Endothelial cell of umbilical vein (primary cell): ENCODE measurements around the gene ARSB.

Source experiments
- CTCF ChIP-seq, 2 donors: IDR thresholded peaks; 1 replicate in 1 of 2; 2 replicates in 1 of 2; pipeline ENCODE4 v1.5.1; 2011; ENCODE audit warnings: low read length in 2 of 2, mild to moderate bottlenecking in 2 of 2, moderate library complexity in 2 of 2, control low read depth in 1 of 2, inconsistent platforms in 1 of 2, low read depth in 1 of 2; ENCODE audit not compliant: insufficient read depth in 1 of 2; ENCODE audit errors: extremely low read depth in 1 of 2
- EZH2 ChIP-seq: IDR thresholded peaks from 2 replicates; pipeline ENCODE4 v1.6.1; 2012; ENCODE audit warnings: borderline replicate concordance, low read depth, mild to moderate bottlenecking, moderate library complexity, low read length, inconsistent platforms; ENCODE audit not compliant: severe bottlenecking
- FOS ChIP-seq: IDR thresholded peaks from 2 replicates; pipeline ENCODE4 v1.6.1; 2011; ENCODE audit warnings: mild to moderate bottlenecking, low read length, moderate library complexity, borderline replicate concordance; ENCODE audit not compliant: insufficient read depth
- JUN ChIP-seq: IDR thresholded peaks from 2 replicates; pipeline ENCODE4 v1.6.1; 2011; ENCODE audit warnings: borderline replicate concordance, low read depth; ENCODE audit not compliant: insufficient read length, insufficient read depth
- MYC ChIP-seq: IDR thresholded peaks from one replicate; pipeline ENCODE4 v1.6.1; 2011; ENCODE audit warnings: mild to moderate bottlenecking, low read depth, low read length
- POLR2A ChIP-seq: IDR thresholded peaks from 2 replicates; pipeline ENCODE4 v1.6.1; 2012; ENCODE audit warnings: low read depth, mild to moderate bottlenecking, control low read depth, low read length
- POLR2AphosphoS5 ChIP-seq: IDR thresholded peaks from 2 replicates; pipeline ENCODE4 v1.6.1; 2012; ENCODE audit warnings: low read depth, mild to moderate bottlenecking, control low read depth, low read length, moderate library complexity; ENCODE audit not compliant: insufficient read depth

GRCh38 chr5:78734950-78735349 is 250.2 kb downstream of the ARSB start:
- TF ChIP-seq CTCF (IDR thresholded peaks at IDR 0.05; ENCODE audit: extremely low read depth in 1 of 2, insufficient read depth in 1 of 2, low read depth in 1 of 2, low read length in 2 of 2) (no peak), EZH2 (no peak), MYC (no peak), POLR2A (no peak), JUN (no peak), POLR2AphosphoS5 (no peak), FOS (no peak)
